ENCODE data around the gene LRRC4C.

LRRC4C gene

GRCh38 chr11:41133023-41133422, 326.4 kb downstream of the LRRC4C start:
- TF ChIP-seq, protein P1, sequence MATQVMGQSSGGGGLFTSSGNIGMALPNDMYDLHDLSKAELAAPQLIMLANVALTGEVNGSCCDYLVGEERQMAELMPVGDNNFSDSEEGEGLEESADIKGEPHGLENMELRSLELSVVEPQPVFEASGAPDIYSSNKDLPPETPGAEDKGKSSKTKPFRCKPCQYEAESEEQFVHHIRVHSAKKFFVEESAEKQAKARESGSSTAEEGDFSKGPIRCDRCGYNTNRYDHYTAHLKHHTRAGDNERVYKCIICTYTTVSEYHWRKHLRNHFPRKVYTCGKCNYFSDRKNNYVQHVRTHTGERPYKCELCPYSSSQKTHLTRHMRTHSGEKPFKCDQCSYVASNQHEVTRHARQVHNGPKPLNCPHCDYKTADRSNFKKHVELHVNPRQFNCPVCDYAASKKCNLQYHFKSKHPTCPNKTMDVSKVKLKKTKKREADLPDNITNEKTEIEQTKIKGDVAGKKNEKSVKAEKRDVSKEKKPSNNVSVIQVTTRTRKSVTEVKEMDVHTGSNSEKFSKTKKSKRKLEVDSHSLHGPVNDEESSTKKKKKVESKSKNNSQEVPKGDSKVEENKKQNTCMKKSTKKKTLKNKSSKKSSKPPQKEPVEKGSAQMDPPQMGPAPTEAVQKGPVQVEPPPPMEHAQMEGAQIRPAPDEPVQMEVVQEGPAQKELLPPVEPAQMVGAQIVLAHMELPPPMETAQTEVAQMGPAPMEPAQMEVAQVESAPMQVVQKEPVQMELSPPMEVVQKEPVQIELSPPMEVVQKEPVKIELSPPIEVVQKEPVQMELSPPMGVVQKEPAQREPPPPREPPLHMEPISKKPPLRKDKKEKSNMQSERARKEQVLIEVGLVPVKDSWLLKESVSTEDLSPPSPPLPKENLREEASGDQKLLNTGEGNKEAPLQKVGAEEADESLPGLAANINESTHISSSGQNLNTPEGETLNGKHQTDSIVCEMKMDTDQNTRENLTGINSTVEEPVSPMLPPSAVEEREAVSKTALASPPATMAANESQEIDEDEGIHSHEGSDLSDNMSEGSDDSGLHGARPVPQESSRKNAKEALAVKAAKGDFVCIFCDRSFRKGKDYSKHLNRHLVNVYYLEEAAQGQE (IDR thresholded peaks at IDR 0.05; ENCODE audit: low read depth): no peak
- no peak for TF ChIP-seq CEBPB (IDR thresholded peaks at IDR 0.05)
- no peak for TF ChIP-seq TAF1 (IDR thresholded peaks at IDR 0.05; ENCODE audit: low read depth)
- no peak for TF ChIP-seq MAX (IDR thresholded peaks at IDR 0.05)
- no peak for TF ChIP-seq USF1 (IDR thresholded peaks at IDR 0.05)
- no peak for TF ChIP-seq NFIC (IDR thresholded peaks at IDR 0.05)
- no peak for TF ChIP-seq EP300 (IDR thresholded peaks at IDR 0.05; ENCODE audit: borderline replicate concordance)
- TF ChIP-seq CREB1 (IDR thresholded peaks at IDR 0.05; ENCODE audit: low read depth): no peak
- no peak for TF ChIP-seq TEAD4 (IDR thresholded peaks at IDR 0.05)
- TF ChIP-seq YY1 (IDR thresholded peaks at IDR 0.05; ENCODE audit: low read depth): no peak
- no peak for TF ChIP-seq RAD21 (IDR thresholded peaks at IDR 0.05; ENCODE audit: low read depth)
- no peak for TF ChIP-seq TCF12 (IDR thresholded peaks at IDR 0.05; ENCODE audit: low read depth)
- TF ChIP-seq EGR1 (IDR thresholded peaks at IDR 0.05): no peak
- TF ChIP-seq ZBTB7A (IDR thresholded peaks at IDR 0.05; ENCODE audit: low read depth): no peak
- TF ChIP-seq FOXM1 (IDR thresholded peaks at IDR 0.05; ENCODE audit: borderline replicate concordance, low read depth): no peak

DNA sequence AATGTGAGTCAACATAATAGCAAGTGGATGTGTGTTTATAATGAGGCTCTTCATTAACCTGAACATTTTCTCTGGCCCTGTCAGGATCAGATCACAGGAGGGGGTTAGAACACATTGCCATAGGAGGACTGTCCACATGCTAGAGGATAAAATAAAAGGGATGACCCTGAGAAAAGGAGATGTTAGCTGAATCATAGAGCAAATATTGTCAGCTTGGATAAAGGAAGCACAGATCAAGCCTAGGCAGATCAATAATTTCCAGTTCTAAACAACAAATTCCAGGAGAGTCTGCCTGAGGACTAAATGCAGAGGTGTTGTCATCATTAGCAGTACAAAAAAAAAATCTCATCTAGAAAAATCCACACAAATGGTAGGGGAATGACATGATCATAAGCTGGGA, 337.9 kb downstream of the LRRC4C start:
- TF ChIP-seq EP300 (IDR thresholded peaks at IDR 0.05; ENCODE audit: borderline replicate concordance) (no peak), CREB1 (IDR thresholded peaks at IDR 0.05; ENCODE audit: low read depth) (no peak), USF1 (IDR thresholded peaks at IDR 0.05) (no peak), TAF1 (IDR thresholded peaks at IDR 0.05; ENCODE audit: low read depth) (no peak), TEAD4 (IDR thresholded peaks at IDR 0.05) (no peak)

- no peak for TF ChIP-seq RAD21 (IDR thresholded peaks at IDR 0.05; ENCODE audit: low read depth)
- TF ChIP-seq USF1 (IDR thresholded peaks at IDR 0.05): no peak
- no peak for TF ChIP-seq TCF12 (IDR thresholded peaks at IDR 0.05; ENCODE audit: low read depth)
- TF ChIP-seq NFIC (IDR thresholded peaks at IDR 0.05): no peak
- no peak for TF ChIP-seq CREB1 (IDR thresholded peaks at IDR 0.05; ENCODE audit: low read depth)
- TF ChIP-seq, protein P1 (IDR thresholded peaks at IDR 0.05; ENCODE audit: low read depth): no peak
- no peak for TF ChIP-seq CEBPB (IDR thresholded peaks at IDR 0.05)
- TF ChIP-seq TEAD4 (IDR thresholded peaks at IDR 0.05): no peak
- no peak for TF ChIP-seq TAF1 (IDR thresholded peaks at IDR 0.05; ENCODE audit: low read depth)
- TF ChIP-seq EGR1 (IDR thresholded peaks at IDR 0.05): no peak
- TF ChIP-seq EP300 (IDR thresholded peaks at IDR 0.05; ENCODE audit: borderline replicate concordance): no peak
- no peak for TF ChIP-seq MAX (IDR thresholded peaks at IDR 0.05)
- no peak for TF ChIP-seq FOXM1 (IDR thresholded peaks at IDR 0.05; ENCODE audit: borderline replicate concordance, low read depth)
- TF ChIP-seq ZBTB7A (IDR thresholded peaks at IDR 0.05; ENCODE audit: low read depth): no peak
These were observed 340.0 kb downstream of the LRRC4C start for GRCh38 chr11:41119484-41119883.

GRCh38 chr11:41118521-41118920, 340.9 kb downstream of the LRRC4C start:
- TF ChIP-seq TAF1 (IDR thresholded peaks at IDR 0.05; ENCODE audit: low read depth): no peak
- TF ChIP-seq FOXM1 (IDR thresholded peaks at IDR 0.05; ENCODE audit: borderline replicate concordance, low read depth): no peak
- TF ChIP-seq ZBTB7A (IDR thresholded peaks at IDR 0.05; ENCODE audit: low read depth): no peak
- TF ChIP-seq TCF12 (IDR thresholded peaks at IDR 0.05; ENCODE audit: low read depth): no peak
- TF ChIP-seq, protein P1 (IDR thresholded peaks at IDR 0.05; ENCODE audit: low read depth): no peak
- TF ChIP-seq EGR1 (IDR thresholded peaks at IDR 0.05): no peak
- no peak for TF ChIP-seq NFIC (IDR thresholded peaks at IDR 0.05)
- TF ChIP-seq USF1 (IDR thresholded peaks at IDR 0.05): no peak
- TF ChIP-seq CREB1 (IDR thresholded peaks at IDR 0.05; ENCODE audit: low read depth): no peak
- no peak for TF ChIP-seq TEAD4 (IDR thresholded peaks at IDR 0.05)
- TF ChIP-seq EP300 (IDR thresholded peaks at IDR 0.05; ENCODE audit: borderline replicate concordance): no peak
- no peak for TF ChIP-seq RAD21 (IDR thresholded peaks at IDR 0.05; ENCODE audit: low read depth)
- no peak for TF ChIP-seq MAX (IDR thresholded peaks at IDR 0.05)
- TF ChIP-seq CEBPB (IDR thresholded peaks at IDR 0.05): no peak
- no peak for TF ChIP-seq YY1 (IDR thresholded peaks at IDR 0.05; ENCODE audit: low read depth)
